ENCODE data around the gene GLIS2.

DNA sequence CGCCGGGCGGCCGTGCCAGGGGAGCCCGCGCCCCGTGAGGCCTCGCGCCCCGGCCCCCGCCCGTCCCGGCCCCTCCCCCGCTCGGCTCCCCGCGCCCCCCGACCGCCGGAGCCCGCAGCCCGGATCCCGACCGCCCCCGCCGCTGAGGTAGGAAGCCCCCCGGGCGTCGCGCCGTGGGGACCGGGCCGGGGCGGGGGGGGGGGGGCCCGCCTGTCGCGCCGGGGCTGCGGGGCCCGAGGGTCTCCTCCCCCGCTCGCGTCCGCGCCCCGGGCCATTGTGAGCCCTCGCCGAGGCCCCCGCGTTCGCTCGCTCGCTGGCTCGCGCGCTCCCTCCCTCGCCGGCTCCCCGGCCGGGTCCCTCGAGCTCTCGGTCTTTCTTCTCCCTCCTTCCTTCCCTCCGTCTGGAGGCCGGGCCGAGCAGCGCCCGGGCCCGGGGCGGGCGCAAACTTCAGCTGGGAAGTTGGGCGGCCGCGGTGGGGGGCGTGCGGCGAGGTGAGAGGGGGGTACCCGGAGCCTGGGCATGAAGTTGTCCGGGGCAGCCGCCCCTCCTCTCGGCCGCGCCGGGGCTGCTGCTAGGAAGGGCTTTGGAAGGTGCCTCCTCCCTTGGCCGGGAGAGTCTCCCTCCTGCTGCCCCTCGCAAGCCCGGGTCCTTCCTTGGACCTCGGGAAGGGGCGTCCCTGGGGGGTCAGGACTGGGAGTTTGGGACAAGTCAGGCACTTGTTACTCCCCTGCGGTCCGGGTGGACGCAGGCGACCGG lies 419 bp downstream of the GLIS2 start:
- TF ChIP-seq, protein P1, sequence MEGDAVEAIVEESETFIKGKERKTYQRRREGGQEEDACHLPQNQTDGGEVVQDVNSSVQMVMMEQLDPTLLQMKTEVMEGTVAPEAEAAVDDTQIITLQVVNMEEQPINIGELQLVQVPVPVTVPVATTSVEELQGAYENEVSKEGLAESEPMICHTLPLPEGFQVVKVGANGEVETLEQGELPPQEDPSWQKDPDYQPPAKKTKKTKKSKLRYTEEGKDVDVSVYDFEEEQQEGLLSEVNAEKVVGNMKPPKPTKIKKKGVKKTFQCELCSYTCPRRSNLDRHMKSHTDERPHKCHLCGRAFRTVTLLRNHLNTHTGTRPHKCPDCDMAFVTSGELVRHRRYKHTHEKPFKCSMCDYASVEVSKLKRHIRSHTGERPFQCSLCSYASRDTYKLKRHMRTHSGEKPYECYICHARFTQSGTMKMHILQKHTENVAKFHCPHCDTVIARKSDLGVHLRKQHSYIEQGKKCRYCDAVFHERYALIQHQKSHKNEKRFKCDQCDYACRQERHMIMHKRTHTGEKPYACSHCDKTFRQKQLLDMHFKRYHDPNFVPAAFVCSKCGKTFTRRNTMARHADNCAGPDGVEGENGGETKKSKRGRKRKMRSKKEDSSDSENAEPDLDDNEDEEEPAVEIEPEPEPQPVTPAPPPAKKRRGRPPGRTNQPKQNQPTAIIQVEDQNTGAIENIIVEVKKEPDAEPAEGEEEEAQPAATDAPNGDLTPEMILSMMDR (IDR thresholded peaks at IDR 0.05; ENCODE audit: low read depth, low read length) = no peak
- TF ChIP-seq EZH2phosphoT487 (IDR thresholded peaks at IDR 0.05; ENCODE audit: low read depth) = no peak

Data from OCI-LY3 (cell line).